ENCODE data around the gene CCND1.

GRCh38 chr11:69637941-69638871 lies 2.8 kb upstream of the CCND1 start:
- no peak for TF ChIP-seq POLR2A (IDR thresholded peaks at IDR 0.05; ENCODE audit: low read depth, low read length)
- TF ChIP-seq POLR2AphosphoS5 (IDR thresholded peaks at IDR 0.05; ENCODE audit: low read depth, low read length), result no peak
- no peak for TF ChIP-seq TAF1 (IDR thresholded peaks at IDR 0.05; ENCODE audit: low read depth, low read length)
- no peak for TF ChIP-seq SPI1 (IDR thresholded peaks at IDR 0.05; ENCODE audit: low read depth, low read length)
- no peak for TF ChIP-seq POU2F2 (IDR thresholded peaks at IDR 0.05; ENCODE audit: low read depth, low read length)

All from GM12891 (cell line).